H1 (cell line): ENCODE results near the gene ZNF606. TPM values are rescaled to one million over a fixed set of nuclear protein-coding genes. Genes with fewer than 3 reads are reported as not detected.

Source experiments
- CTCF ChIA-PET: fragments of 300-600 bp; sonication (Branson Sonifier 250); formaldehyde crosslinking; loops from one replicate; lab custom pipeline; 2021; ENCODE audit not compliant: partially characterized antibody; lab: Charles Lee
- POLR2A ChIA-PET: fragments of 300-600 bp; sonication (Branson Sonifier 250); formaldehyde crosslinking; loops from one replicate; lab custom pipeline; 2021; ENCODE audit warnings: inconsistent platforms; ENCODE audit not compliant: partially characterized antibody; lab: Charles Lee
- DNase-seq, 2 experiments: peaks; one replicate each; pipeline versions ENCODE4 v3.0.0 to v3.0.0-alpha.2; 2010 to 2022; ENCODE audit warnings: low spot score in 2 of 2, low read depth in 1 of 2, mixed read lengths in 1 of 2
- FAIRE-seq: peaks from 2 replicates; lab custom pipeline; 2011; peaks lifted over from hg19 to GRCh38; lab: Jason Lieb, UNC
- H2AFZ ChIP-seq: 2 replicates; pipeline ENCODE4 v1.8.1; 2012; ENCODE audit warnings: low read length, inconsistent platforms
- H2AK5ac ChIP-seq: 2 replicates; pipeline ENCODE4 v1.6.1; 2013; ENCODE audit warnings: low read depth, low read length
- H2BK120ac ChIP-seq: replicated peaks from 2 replicates; pipeline ENCODE3; 2013; ENCODE audit warnings: low read depth, low read length, inconsistent platforms
- H2BK12ac ChIP-seq: 2 replicates; pipeline ENCODE4 v1.6.1; 2013; ENCODE audit warnings: low read depth, low read length
- H2BK15ac ChIP-seq: 2 replicates; pipeline ENCODE4 v1.6.1; 2013; ENCODE audit warnings: low read length
- H2BK20ac ChIP-seq: 2 replicates; pipeline ENCODE4 v1.6.1; 2013; ENCODE audit warnings: low read length
- H2BK5ac ChIP-seq: 2 replicates; pipeline ENCODE4 v1.6.1; 2013; ENCODE audit warnings: low read depth, low read length
- H3K14ac ChIP-seq: 2 replicates; pipeline ENCODE4 v1.6.1; 2013; ENCODE audit warnings: inconsistent platforms; ENCODE audit not compliant: insufficient read length
- H3K18ac ChIP-seq: 2 replicates; pipeline ENCODE4 v1.6.1; 2013; ENCODE audit warnings: low read length; ENCODE audit errors: extremely low read depth
- H3K23ac ChIP-seq: 2 replicates; pipeline ENCODE4 v1.6.1; 2013; ENCODE audit warnings: inconsistent platforms; ENCODE audit not compliant: insufficient read length
- H3K23me2 ChIP-seq: 2 replicates; pipeline ENCODE4 v1.6.1; 2013; ENCODE audit warnings: low read depth, low read length
- H3K27ac ChIP-seq: 2 replicates; pipeline ENCODE4 v1.6.1; 2011; ENCODE audit warnings: low read depth, low read length, inconsistent platforms
- H3K27me3 ChIP-seq, 4 experiments: replicated peaks in 1 of 4; 1 replicate in 1 of 4; 2 replicates in 3 of 4; pipeline versions ENCODE4 v1.6.1 to v1.8.1; 2011 to 2013; ENCODE audit warnings: low read length in 3 of 4, mild to moderate bottlenecking in 3 of 4, inconsistent platforms in 2 of 4, mixed read lengths in 2 of 4, moderate library complexity in 1 of 4; ENCODE audit not compliant: control insufficient read depth in 3 of 4, insufficient read depth in 3 of 4; ENCODE audit errors: extremely low read depth in 1 of 4
- H3K36me3 ChIP-seq, 4 experiments: 2 replicates each; pipeline versions ENCODE4 v1.6.1 to v1.8.1; 2011 to 2013; ENCODE audit warnings: mild to moderate bottlenecking in 4 of 4, low read length in 3 of 4, moderate library complexity in 2 of 4, control low read depth in 1 of 4, inconsistent platforms in 1 of 4; ENCODE audit not compliant: insufficient read depth in 4 of 4, control insufficient read depth in 2 of 4
- H3K4ac ChIP-seq: replicated peaks from 2 replicates; pipeline ENCODE3; 2013; ENCODE audit warnings: low read length, low read depth, mixed read lengths, inconsistent platforms; ENCODE audit not compliant: insufficient read length
- H3K4me1 ChIP-seq, 4 experiments: replicated peaks in 1 of 4; 1 replicate in 1 of 4; 2 replicates in 3 of 4; pipeline versions ENCODE4 v1.6.1 to v1.8.1; 2011 to 2013; ENCODE audit warnings: low read length in 3 of 4, inconsistent platforms in 2 of 4, mixed read lengths in 1 of 4; ENCODE audit not compliant: insufficient read depth in 4 of 4, control insufficient read depth in 3 of 4
- H3K4me2 ChIP-seq, 2 experiments: 2 replicates each; pipeline versions ENCODE4 v1.6.1 to v1.8.1; 2011 to 2013; ENCODE audit warnings: low read depth in 2 of 2, low read length in 2 of 2, control low read depth in 1 of 2, inconsistent platforms in 1 of 2, mild to moderate bottlenecking in 1 of 2; ENCODE audit not compliant: insufficient read depth in 1 of 2
- H3K4me3 ChIP-seq, 4 experiments: fragments of 200-600, 300-600 bp in 1 of 4; sonication (generic), shearing (Covaris generic), sonication (Bioruptor Twin) in 1 of 4; 2 replicates each; pipeline versions ENCODE4 v1.5.1 to v1.8.1; 2011 to 2016; ENCODE audit warnings: low read length in 4 of 4, low read depth in 3 of 4, control low read depth in 2 of 4, inconsistent platforms in 2 of 4, mild to moderate bottlenecking in 2 of 4, mixed read lengths in 1 of 4, moderate library complexity in 1 of 4; ENCODE audit not compliant: insufficient read depth in 2 of 4; ENCODE audit errors: extremely low read depth in 1 of 4
- H3K56ac ChIP-seq: replicated peaks from 2 replicates; pipeline ENCODE3; 2013; ENCODE audit warnings: low read depth, mild to moderate bottlenecking, mixed read lengths, low read length, inconsistent platforms; ENCODE audit not compliant: insufficient read length
- H3K79me1 ChIP-seq: 2 replicates; pipeline ENCODE4 v1.6.1; 2013; ENCODE audit warnings: low read depth, low read length, control low read depth
- H3K79me2 ChIP-seq, 2 experiments: 2 replicates each; pipeline versions ENCODE4 v1.6.1 to v1.8.1; 2012 to 2013; ENCODE audit warnings: low read length in 2 of 2, mild to moderate bottlenecking in 2 of 2, inconsistent platforms in 1 of 2; ENCODE audit not compliant: insufficient read depth in 2 of 2, control insufficient read depth in 1 of 2
- H3K9ac ChIP-seq, 4 experiments: replicated peaks in 1 of 4; 1 replicate in 1 of 4; 2 replicates in 3 of 4; pipeline versions ENCODE4 v1.6.1 to v1.8.1; 2011 to 2013; ENCODE audit warnings: low read depth in 3 of 4, low read length in 3 of 4, control low read depth in 2 of 4, mild to moderate bottlenecking in 2 of 4, moderate library complexity in 2 of 4, inconsistent platforms in 1 of 4; ENCODE audit errors: extremely low read depth in 1 of 4
- H3K9me3 ChIP-seq, 2 experiments: 2 replicates each; pipeline versions ENCODE4 v1.6.1 to v1.8.1; 2012 to 2013; ENCODE audit warnings: mild to moderate bottlenecking in 2 of 2, moderate library complexity in 2 of 2, control low read depth in 1 of 2, inconsistent platforms in 1 of 2, low read depth in 1 of 2, low read length in 1 of 2, mixed read lengths in 1 of 2; ENCODE audit not compliant: insufficient read depth in 2 of 2
- H4K20me1 ChIP-seq, 2 experiments: replicated peaks in 1 of 2; 2 replicates each; pipeline versions ENCODE3 to v1.8.1; 2011 to 2013; ENCODE audit warnings: inconsistent platforms in 2 of 2, low read length in 2 of 2, mild to moderate bottlenecking in 1 of 2; ENCODE audit not compliant: insufficient read depth in 2 of 2, control insufficient read depth in 1 of 2
- H4K5ac ChIP-seq: 2 replicates; pipeline ENCODE4 v1.6.1; 2013; ENCODE audit warnings: low read length, low read depth, mixed read lengths, inconsistent platforms; ENCODE audit not compliant: insufficient read length
- H4K8ac ChIP-seq: 2 replicates; pipeline ENCODE4 v1.8.0; 2013; ENCODE audit warnings: mild to moderate bottlenecking, moderate library complexity, low read length, inconsistent platforms; ENCODE audit not compliant: insufficient read depth; ENCODE audit errors: extremely low read depth
- H4K91ac ChIP-seq: replicated peaks from 2 replicates; pipeline ENCODE3; 2013; ENCODE audit warnings: low read length, mixed read lengths, inconsistent platforms; ENCODE audit not compliant: insufficient read length
- CREB1 ChIP-seq: IDR thresholded peaks from 2 replicates; pipeline ENCODE4 v1.6.1; 2012; ENCODE audit warnings: inconsistent platforms
- EGR1 ChIP-seq: IDR thresholded peaks from 2 replicates; pipeline ENCODE4 v1.6.1; 2011; ENCODE audit warnings: low read depth, low read length, borderline replicate concordance
- EP300 ChIP-seq, 2 experiments: IDR thresholded peaks; 1 replicate in 1 of 2; 2 replicates in 1 of 2; pipeline ENCODE4 v1.6.1; 2011 to 2012; ENCODE audit warnings: low read depth in 2 of 2, low read length in 2 of 2, mild to moderate bottlenecking in 2 of 2, borderline replicate concordance in 1 of 2, inconsistent platforms in 1 of 2, moderate library complexity in 1 of 2
- HDAC6 ChIP-seq: IDR thresholded peaks from one replicate; pipeline ENCODE4 v1.7.1; 2012; ENCODE audit warnings: low read depth, mild to moderate bottlenecking, inconsistent platforms, low read length, moderate library complexity
- KDM1A ChIP-seq: fragments of 200-600, 300-600 bp; sonication (generic); IDR thresholded peaks from 2 replicates; pipeline ENCODE4 v1.7.1; 2016; ENCODE audit warnings: mild to moderate bottlenecking, low read length, borderline replicate concordance
- RAD21 ChIP-seq, 2 experiments: IDR thresholded peaks in 1 of 2; conservative IDR thresholded peaks in 1 of 2; 2 replicates each; pipeline ENCODE4 v1.6.1; 2011; ENCODE audit warnings: low read depth in 2 of 2, low read length in 2 of 2, improper control_type of control experiment in 1 of 2, inconsistent platforms in 1 of 2, mild to moderate bottlenecking in 1 of 2, moderate library complexity in 1 of 2
- RBBP5 ChIP-seq: IDR thresholded peaks from 2 replicates; pipeline ENCODE4 v1.7.1; 2012; ENCODE audit warnings: low read depth, mild to moderate bottlenecking, inconsistent platforms, low read length, moderate library complexity, borderline replicate concordance
- RNF2 ChIP-seq: fragments of 200-900, 300-1000 bp; sonication (generic); IDR thresholded peaks from 2 replicates; pipeline ENCODE4 v1.7.1; 2016; ENCODE audit warnings: borderline replicate concordance, low read depth, mild to moderate bottlenecking, antibody characterized with exemption, low read length; ENCODE audit not compliant: poor library complexity, severe bottlenecking; ENCODE audit errors: missing control alignments
- SIX5 ChIP-seq: IDR thresholded peaks from 2 replicates; pipeline ENCODE4 v1.6.1; 2011; ENCODE audit warnings: mild to moderate bottlenecking, low read depth, low read length
- SP2 ChIP-seq: IDR thresholded peaks from 2 replicates; pipeline ENCODE4 v1.6.1; 2012; ENCODE audit warnings: mild to moderate bottlenecking, low read length, inconsistent platforms
- SUZ12 ChIP-seq: fragments of 200-600 bp; sonication (generic); IDR thresholded peaks from 2 replicates; pipeline ENCODE4 v1.6.1; 2012; ENCODE audit warnings: mild to moderate bottlenecking, inconsistent platforms, low read length, moderate library complexity, mixed read lengths
- WGBS, 2 experiments: shearing (Covaris generic) in 1 of 2; methylation state at CpG; one replicate each; pipeline versions ENCODE4 v1.1.6 to v1.1.7; 2013 to 2015; ENCODE audit warnings: low lambda C conversion rate in 2 of 2, mixed read lengths in 2 of 2, inconsistent platforms in 1 of 2, low coverage in 1 of 2, missing lambda C conversion rate in 1 of 2; ENCODE audit not compliant: insufficient replicate concordance in 2 of 2, insufficient coverage in 1 of 2, insufficient read length in 1 of 2; ENCODE audit errors: extremely low coverage in 1 of 2, missing lambda C conversion rate in 1 of 2; 5-methylcytosine and 5-hydroxymethylcytosine counted together
- polyA plus RNA-seq, 7 experiments: library from polyadenylated mRNA; depleted of rRNA in 3 of 7; stranded (reverse) in 5 of 7; unstranded in 2 of 7; fragments of >200 nt in 5 of 7; fragments of 200-250 nt in 2 of 7; gene quantifications; 1 replicate in 5 of 7; 2 replicates in 1 of 7; 4 replicates in 1 of 7; pipeline versions ENCODE4 v1.2.1 to v1.2.3, GENCODE V29; 2011 to 2013; ENCODE audit warnings: missing spikeins in 2 of 7, mixed read lengths in 2 of 7
- total RNA-seq: library from RNA; stranded (reverse); fragmentation: NEBNext Ultra II Directional; extraction: Animal tissue kit (Norgen Biotek cat#: 25700); gene quantifications from 2 replicates; pipeline ENCODE4 v1.2.1, GENCODE V29; 2021

ZNF606 gene
- total and polyA plus RNA-seq, 2 of the 8 experiments (the other 6 are each of a cell fraction or from before 2014, with no cell fraction given), result 5.2 to 19.3 TPM

- no peak overlapping the region for H3K18ac ChIP-seq
- no peak overlapping the region for H4K5ac ChIP-seq
- no peaks in the 10 kb centered on the region for H3K79me2 ChIP-seq
- POLR2A ChIA-PET, result interaction anchor here (0.8 to 4.3 kb wide), 3 partner anchors 17 to 33 kb away, joined by 3 to 40 read pairs (median 34); partner anchors contain the start of gene ZNF135
- FAIRE-seq (no peak), DNase-seq (no peak)
- CTCF ChIA-PET, result interaction anchor here (0.8 kb wide), 1 partner anchor 18 kb away, joined by 3 read pairs; no protein-coding TSS in a partner anchor
- H2BK15ac ChIP-seq, result no peak overlapping the region
- H2BK120ac ChIP-seq, result no peak overlapping the region
- no peak overlapping the region for H3K4me3 ChIP-seq
- no peak overlapping the region for H3K14ac ChIP-seq
- H4K91ac ChIP-seq, result no peak overlapping the region
- no peak overlapping the region for H3K23ac ChIP-seq
- H3K27me3 ChIP-seq, result peaks cover 0 to 8% (median 4%) of the 10 kb centered on the region in 4 experiments; a peak in 3 of 7 replicates
- H3K56ac ChIP-seq, result no peak overlapping the region
- WGBS, 2 experiments, result 90% methylated on average over 21 of the region's 21 CpGs; no CpG with 5 or more reads in 1 of the 2 experiments
- H3K4me1 ChIP-seq, result peaks cover 0 to 20% (median 12%) of the 10 kb centered on the region in 4 experiments; a peak in 6 of 7 replicates
- H3K23me2 ChIP-seq, result peaks cover 2% of the 10 kb centered on the region; the same call in 1 of the 2 replicates
- H2BK12ac ChIP-seq, result no peak overlapping the region
- H3K9ac ChIP-seq, result no peak overlapping the region
- 0 out of 2 replicates have a peak overlapping the region, but pooled peaks have one; percentile 13 for H2AK5ac ChIP-seq
- no peak overlapping the region; the same call in 1 of the 2 replicates for H3K27ac ChIP-seq
- no peak overlapping the region for H3K4me2 ChIP-seq
- peaks cover 6 to 17% of the 10 kb centered on the region in 2 experiments; a peak in 3 of 4 replicates for H3K9me3 ChIP-seq
- H2BK5ac ChIP-seq, result no peak overlapping the region
- H2AFZ ChIP-seq, result no peak overlapping the region
- no peak overlapping the region for H4K8ac ChIP-seq
- H2BK20ac ChIP-seq, result no peak overlapping the region
- H3K4ac ChIP-seq, result no peak overlapping the region
- no peaks in the 10 kb centered on the region for H4K20me1 ChIP-seq
- no peaks in the 10 kb centered on the region for H3K36me3 ChIP-seq
- no peaks in the 10 kb centered on the region for H3K79me1 ChIP-seq
- no peak for TF ChIP-seq SUZ12
- TF ChIP-seq RNF2, result no peak
- TF ChIP-seq RBBP5, result no peak
- no peak for TF ChIP-seq EP300 (IDR thresholded peaks at IDR 0.05; ENCODE audit: borderline replicate concordance in 1 of 2, low read depth in 2 of 2, low read length in 2 of 2)
- no peak for TF ChIP-seq CREB1
- no peak for TF ChIP-seq SP2
- no peak for TF ChIP-seq HDAC6
- TF ChIP-seq RAD21 (IDR thresholded peaks at IDR 0.05 in 1 of 2, conservative IDR thresholded peaks at IDR 0.05 in 1 of 2; ENCODE audit: low read depth in 2 of 2, low read length in 2 of 2), result no peak
- TF ChIP-seq KDM1A, result no peak
- TF ChIP-seq EGR1, result no peak
- no peak for TF ChIP-seq SIX5
These were observed 38.3 kb upstream of the ZNF606 start for GRCh38 chr19:58040751-58041525.
